OCI-LY3 (cell line): ENCODE results near the gene CASK.

ENCODE experiments used
- H2AFZ ChIP-seq: fragments of 200-600, 300-600 bp; shearing (Covaris generic); 2 replicates; pipeline ENCODE4 v1.6.0; 2014; ENCODE audit warnings: antibody characterized with exemption, low read depth, low read length
- H3K27ac ChIP-seq: fragments of 200-600, 300-600 bp; sonication (generic); 2 replicates; pipeline ENCODE4 v1.5.1; 2014; ENCODE audit warnings: mild to moderate bottlenecking, low read length, moderate library complexity, mixed read lengths
- H3K27me3 ChIP-seq: fragments of 200-600, 300-600 bp; sonication (generic); 2 replicates; pipeline ENCODE4 v1.6.1; 2014; ENCODE audit warnings: low read depth, low read length, mixed read lengths
- H3K36me3 ChIP-seq: fragments of 200-600, 300-600 bp; sonication (generic); replicated peaks from 2 replicates; pipeline ENCODE3; 2014; ENCODE audit warnings: low read depth, low read length, mixed read lengths
- H3K4me1 ChIP-seq: fragments of 300-600, 200-600 bp; sonication (generic); 2 replicates; pipeline ENCODE4 v1.6.1; 2014; ENCODE audit warnings: low read length, mixed read lengths
- H3K4me2 ChIP-seq: fragments of 200-600, 300-600 bp; sonication (generic); 2 replicates; pipeline ENCODE4 v1.6.1; 2014; ENCODE audit warnings: low read length, mixed read lengths
- H3K4me3 ChIP-seq: fragments of 300-600, 200-600 bp; sonication (generic); 2 replicates; pipeline ENCODE4 v1.5.1; 2014; ENCODE audit warnings: antibody characterized with exemption, mild to moderate bottlenecking, low read length, moderate library complexity
- H3K79me2 ChIP-seq: fragments of 300-600, 200-600 bp; shearing (Covaris generic); 2 replicates; pipeline ENCODE4 v1.6.1; 2014; ENCODE audit warnings: mild to moderate bottlenecking, low read length, mixed read lengths
- H3K9ac ChIP-seq: fragments of 300-600, 200-600 bp; shearing (Covaris generic); 2 replicates; pipeline ENCODE4 v1.6.0; 2014; ENCODE audit warnings: mild to moderate bottlenecking, low read length, moderate library complexity
- H3K9me3 ChIP-seq: fragments of 200-600, 300-600 bp; shearing (Covaris generic); 2 replicates; pipeline ENCODE4 v1.6.1; 2014; ENCODE audit warnings: low read length, mixed read lengths; ENCODE audit not compliant: insufficient read depth
- H4K20me1 ChIP-seq: fragments of 200-600, 300-600 bp; sonication (generic); 2 replicates; pipeline ENCODE4 v1.6.1; 2016; ENCODE audit warnings: low read length, mixed read lengths; ENCODE audit not compliant: insufficient read depth
- EZH2phosphoT487 ChIP-seq: fragments of 200-600 bp; shearing (Covaris generic); IDR thresholded peaks from 2 replicates; pipeline ENCODE4 v1.6.1; 2018; ENCODE audit warnings: antibody characterized with exemption, mixed run types, low read depth
- TF ChIP-seq, protein P1 (sequence below): fragments of 200-600, 300-600 bp; sonication (generic); IDR thresholded peaks from 2 replicates; pipeline ENCODE4 v1.5.1; 2014; ENCODE audit warnings: antibody characterized with exemption, low read length, low read depth

Gene CASK

DNA sequence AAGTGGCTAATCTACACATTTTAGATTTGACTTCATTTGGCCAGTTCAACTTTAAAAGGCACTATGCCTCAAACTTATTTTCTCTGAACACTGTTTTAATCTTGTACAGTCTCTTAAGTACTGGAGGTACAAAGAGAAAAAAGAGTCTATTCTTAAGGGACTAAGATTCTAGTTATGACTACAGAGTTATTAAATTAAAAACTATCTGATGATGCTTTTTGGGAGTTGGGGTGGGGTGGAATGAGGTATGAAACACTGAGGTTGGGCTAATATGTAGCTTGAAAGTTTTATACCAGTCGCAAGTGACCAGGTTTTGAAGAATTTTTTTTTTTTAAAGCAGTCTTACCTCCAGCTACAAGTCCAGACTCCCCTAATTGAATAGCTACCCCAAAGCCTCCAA is 252.3 kb downstream of the CASK start:
- no peaks in the 10 kb centered on the region for H3K79me2 ChIP-seq
- peaks cover 12% of the 10 kb centered on the region for H3K27me3 ChIP-seq
- no peaks in the 10 kb centered on the region for H3K9me3 ChIP-seq
- no peak overlapping the region for H2AFZ ChIP-seq
- H4K20me1 ChIP-seq = peaks cover 34% of the 10 kb centered on the region
- H3K4me2 ChIP-seq = peak overlapping the region; percentile 3; the same call in 1 of the 2 replicates
- H3K27ac ChIP-seq = no peak overlapping the region
- H3K9ac ChIP-seq = no peak overlapping the region
- H3K36me3 ChIP-seq = peaks cover 7% of the 10 kb centered on the region
- H3K4me3 ChIP-seq = no peak overlapping the region
- TF ChIP-seq, protein P1, sequence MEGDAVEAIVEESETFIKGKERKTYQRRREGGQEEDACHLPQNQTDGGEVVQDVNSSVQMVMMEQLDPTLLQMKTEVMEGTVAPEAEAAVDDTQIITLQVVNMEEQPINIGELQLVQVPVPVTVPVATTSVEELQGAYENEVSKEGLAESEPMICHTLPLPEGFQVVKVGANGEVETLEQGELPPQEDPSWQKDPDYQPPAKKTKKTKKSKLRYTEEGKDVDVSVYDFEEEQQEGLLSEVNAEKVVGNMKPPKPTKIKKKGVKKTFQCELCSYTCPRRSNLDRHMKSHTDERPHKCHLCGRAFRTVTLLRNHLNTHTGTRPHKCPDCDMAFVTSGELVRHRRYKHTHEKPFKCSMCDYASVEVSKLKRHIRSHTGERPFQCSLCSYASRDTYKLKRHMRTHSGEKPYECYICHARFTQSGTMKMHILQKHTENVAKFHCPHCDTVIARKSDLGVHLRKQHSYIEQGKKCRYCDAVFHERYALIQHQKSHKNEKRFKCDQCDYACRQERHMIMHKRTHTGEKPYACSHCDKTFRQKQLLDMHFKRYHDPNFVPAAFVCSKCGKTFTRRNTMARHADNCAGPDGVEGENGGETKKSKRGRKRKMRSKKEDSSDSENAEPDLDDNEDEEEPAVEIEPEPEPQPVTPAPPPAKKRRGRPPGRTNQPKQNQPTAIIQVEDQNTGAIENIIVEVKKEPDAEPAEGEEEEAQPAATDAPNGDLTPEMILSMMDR = no peak
- TF ChIP-seq EZH2phosphoT487 = no peak
- H3K4me1 ChIP-seq = peaks cover 37% of the 10 kb centered on the region

DNA sequence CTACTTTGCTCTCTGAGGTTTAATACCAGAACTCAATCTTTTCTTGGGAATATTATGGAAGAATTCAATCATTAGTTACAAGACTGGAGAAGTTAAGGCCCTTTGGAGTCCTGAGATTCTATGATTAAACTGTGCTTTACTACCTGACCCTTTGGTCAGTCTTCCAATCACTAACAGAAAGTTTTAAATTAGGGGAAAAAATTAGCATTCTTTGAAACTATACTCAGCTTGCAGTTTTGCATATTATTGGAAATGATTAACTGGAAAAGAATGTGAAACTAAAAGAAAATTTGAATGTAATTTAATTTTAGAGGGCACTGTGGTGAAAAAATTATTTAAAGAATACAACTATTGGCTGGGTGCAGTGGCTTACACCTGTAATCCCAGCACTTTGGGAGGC is 253.2 kb downstream of the CASK start:
- no peak overlapping the region for H2AFZ ChIP-seq
- no peaks in the 10 kb centered on the region for H3K9me3 ChIP-seq
- H3K79me2 ChIP-seq = no peaks in the 10 kb centered on the region
- no peak overlapping the region for H3K27ac ChIP-seq
- H3K4me3 ChIP-seq = no peak overlapping the region
- no peak overlapping the region for H3K9ac ChIP-seq
- no peak for TF ChIP-seq EZH2phosphoT487
- TF ChIP-seq, protein P1 = no peak
- H3K36me3 ChIP-seq = peaks cover 11% of the 10 kb centered on the region
- peaks cover 12% of the 10 kb centered on the region for H3K27me3 ChIP-seq
- H3K4me1 ChIP-seq = peaks cover 45% of the 10 kb centered on the region
- H4K20me1 ChIP-seq = peaks cover 41% of the 10 kb centered on the region
- no peak overlapping the region; the same call in 1 of the 2 replicates for H3K4me2 ChIP-seq

DNA sequence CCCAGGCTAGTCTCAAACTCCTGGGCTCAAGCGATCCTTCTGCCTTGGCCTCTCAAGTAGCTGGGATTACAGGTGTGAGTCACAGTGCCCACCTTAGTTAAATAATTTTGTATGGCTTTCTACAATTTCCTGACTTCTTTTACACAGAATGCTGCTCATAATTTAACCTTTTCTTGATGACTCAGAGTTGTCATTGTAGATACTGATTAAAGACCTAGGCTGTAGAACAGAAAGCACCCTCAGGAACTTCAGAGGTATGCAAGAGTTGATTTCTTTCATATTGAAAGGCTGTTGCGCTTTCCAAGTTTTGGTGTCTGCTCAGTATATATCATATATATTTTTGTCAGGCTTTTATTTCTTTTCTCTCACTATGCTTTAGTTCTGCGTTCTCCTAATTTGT is 255.7 kb downstream of the CASK start:
- peaks cover 58% of the 10 kb centered on the region for H4K20me1 ChIP-seq

GRCh38 chrX:41666251-41666650 is 257.1 kb downstream of the CASK start:
- no peak overlapping the region for H3K4me2 ChIP-seq
- H2AFZ ChIP-seq = no peak overlapping the region
- peaks cover 14% of the 10 kb centered on the region for H3K36me3 ChIP-seq
- H3K27ac ChIP-seq = no peak overlapping the region
- H3K79me2 ChIP-seq = no peaks in the 10 kb centered on the region
- H3K27me3 ChIP-seq = peaks cover 18% of the 10 kb centered on the region
- no peak overlapping the region for H3K9ac ChIP-seq
- H3K4me3 ChIP-seq = no peak overlapping the region
- H4K20me1 ChIP-seq = peaks cover 62% of the 10 kb centered on the region
- H3K4me1 ChIP-seq = peaks cover 57% of the 10 kb centered on the region
- TF ChIP-seq, protein P1 = no peak
- no peak for TF ChIP-seq EZH2phosphoT487
- H3K9me3 ChIP-seq = no peaks in the 10 kb centered on the region

More for the DNA sequence above, 255.7 kb downstream of the CASK start:
- TF ChIP-seq EZH2phosphoT487 = no peak
- TF ChIP-seq, protein P1 = no peak
- no peak overlapping the region for H3K4me3 ChIP-seq
- H2AFZ ChIP-seq = no peak overlapping the region
- no peaks in the 10 kb centered on the region for H3K79me2 ChIP-seq
- no peak overlapping the region for H3K9ac ChIP-seq
- no peaks in the 10 kb centered on the region for H3K9me3 ChIP-seq
- no peak overlapping the region for H3K27ac ChIP-seq
- H3K27me3 ChIP-seq = peaks cover 18% of the 10 kb centered on the region
- peaks cover 14% of the 10 kb centered on the region for H3K36me3 ChIP-seq
- no peak overlapping the region for H3K4me2 ChIP-seq
- peaks cover 63% of the 10 kb centered on the region for H3K4me1 ChIP-seq
